HEK293 (cell line): ENCODE data around the gene PSG11.
"Not testable (repeated sequence)": the region's sequence is repeated elsewhere in the genome, so short reads cannot be mapped to it uniquely, and the experiment has no call there.

ENCODE experiments used
- ZNF274 ChIP-seq, 2 experiments: fragments of 200-500 bp in 1 of 2; fragments of 450-650 bp in 1 of 2; sonication (Bioruptor generic) in 1 of 2; formaldehyde crosslinking in 1 of 2; IDR thresholded peaks; 2 replicates each; pipeline versions ENCODE4 v1.5.1 to v1.6.1; 2014 to 2016; ENCODE audit warnings: borderline replicate concordance in 1 of 2, inconsistent platforms in 1 of 2, low read length in 1 of 2, missing biosample characterization in 1 of 2, missing genetic modification characterization in 1 of 2
- ZNF585B ChIP-seq: fragments of 450-650 bp; formaldehyde crosslinking; IDR thresholded peaks from 2 replicates; pipeline ENCODE4 v1.5.1; 2016; ENCODE audit warnings: missing biosample characterization, missing genetic modification characterization

GRCh38 chr19:43061326-43061725 lies 35.1 kb upstream of the PSG11 start:
- not testable (repeated sequence) for TF ChIP-seq ZNF274 (IDR thresholded peaks at IDR 0.05; ENCODE audit: low read length); ZNF274 (tag by site-specific recombination; IDR thresholded peaks at IDR 0.05; ENCODE audit: borderline replicate concordance); ZNF585B
